Spleen (tissue), 11 donors: ENCODE data around the gene TSPAN3. TPM values are rescaled to one million over a fixed set of nuclear protein-coding genes. Genes with fewer than 3 reads are reported as not detected.

Experiments
- DNase-seq: peaks from one replicate; pipeline ENCODE4 v3.0.0-alpha.2; 2020
- H3K27ac ChIP-seq, 8 donors: fragments of 200-600 bp; sonication (generic) in 7 of 8; 1 replicate in 4 of 8; 2 replicates in 4 of 8; pipeline versions ENCODE4 v1.5.0 to v1.8.0; 2016 to 2021; ENCODE audit warnings: inconsistent platforms in 4 of 8, mild to moderate bottlenecking in 4 of 8, moderate library complexity in 1 of 8
- H3K27me3 ChIP-seq, 7 donors: fragments of 200-600 bp; sonication (generic) in 6 of 7; replicated peaks in 1 of 7; 1 replicate in 4 of 7; 2 replicates in 3 of 7; pipeline versions ENCODE4 v1.5.0 to v1.8.0; 2016 to 2021; ENCODE audit warnings: inconsistent platforms in 3 of 7, mild to moderate bottlenecking in 1 of 7
- H3K36me3 ChIP-seq, 6 donors: fragments of 200-600 bp; sonication (generic) in 5 of 6; 1 replicate in 4 of 6; 2 replicates in 2 of 6; pipeline versions ENCODE4 v1.5.0 to v1.8.0; 2016 to 2021; ENCODE audit warnings: inconsistent platforms in 2 of 6
- H3K4me1 ChIP-seq, 6 donors: fragments of 200-600 bp; sonication (generic) in 5 of 6; 1 replicate in 3 of 6; 2 replicates in 3 of 6; pipeline versions ENCODE4 v1.5.0 to v1.8.0; 2016 to 2021; ENCODE audit warnings: inconsistent platforms in 3 of 6
- H3K4me3 ChIP-seq, 8 donors: fragments of 200-600 bp; sonication (generic) in 7 of 8; 1 replicate in 4 of 8; 2 replicates in 4 of 8; pipeline versions ENCODE4 v1.5.0 to v1.8.0; 2016 to 2021; ENCODE audit warnings: inconsistent platforms in 4 of 8, mild to moderate bottlenecking in 4 of 8, moderate library complexity in 2 of 8
- H3K9me3 ChIP-seq, 8 donors: fragments of 200-600 bp; sonication (generic) in 7 of 8; 1 replicate in 4 of 8; 2 replicates in 4 of 8; pipeline versions ENCODE4 v1.5.0 to v1.8.0; 2016 to 2021; ENCODE audit warnings: inconsistent platforms in 4 of 8
- POLR2A ChIP-seq, 3 donors: fragments of 450-650 bp; IDR thresholded peaks; one replicate each; pipeline ENCODE4 v1.5.1; 2017; ENCODE audit warnings: antibody characterized with exemption in 3 of 3, mild to moderate bottlenecking in 1 of 3
- POLR2AphosphoS5 ChIP-seq, 3 donors: sonication (generic); formaldehyde crosslinking; IDR thresholded peaks; one replicate each; pipeline ENCODE4 v1.5.1; 2017; ENCODE audit warnings: antibody characterized with exemption in 3 of 3
- WGBS, 5 donors: extraction: QIAGEN DNeasy Blood & Tissue Kit in 3 of 5; methylation state at CpG; one replicate each; pipeline versions ENCODE4 v1.1.5 to v1.1.7; 2013 to 2018; 5-methylcytosine and 5-hydroxymethylcytosine counted together
- intact Hi-C: fragments of 100-400 bp; cut with DNase I; formaldehyde crosslinking; loops from one replicate; pipeline ENCODE4 v1.15.0; 2023; ENCODE audit warnings: low total_unique reads
- polyA plus RNA-seq, 3 donors: library from polyadenylated mRNA; stranded (reverse); fragments of 200-250 nt; gene quantifications; one replicate each; pipeline ENCODE4 v1.2.1, GENCODE V29; 2013
- total RNA-seq, 7 donors: library from RNA; depleted of rRNA in 3 of 7; stranded (reverse); fragments of >200 nt in 3 of 7; fragmentation: NEBNext Ultra II Directional in 4 of 7; extraction: Animal tissue kit (Norgen Biotek cat#: 25700) in 4 of 7; gene quantifications; one replicate each; pipeline versions ENCODE4 v1.1.0 to v1.2.1, GENCODE V29; 2016 to 2021
- TF ChIP-seq, protein P1 (sequence below), 11 experiments: fragments of 200-600 bp in 7 of 11; fragments of 450-650 bp in 4 of 11; sonication (generic) in 4 of 11; IDR thresholded peaks in 8 of 11; conservative IDR thresholded peaks in 3 of 11; 1 replicate in 7 of 11; 2 replicates in 4 of 11; pipeline versions ENCODE4 v1.4.0 to v1.8.0; 2016 to 2021; ENCODE audit warnings: antibody characterized with exemption in 11 of 11, inconsistent platforms in 4 of 11, mild to moderate bottlenecking in 1 of 11
- donor health status: healthy with polysubstance abuse.
- donor health status: DM: no; HTN: no; CAD: no; lungs with moderate emphysema.
- donor health status: DM: no; HTN: no; CAD: no.
- donor health status: Bipolar disorder and iron deficiency.
- donor health status: healthy.
- donor health status: DM: no; HTN: no; CAD: no.
- donor health status: DM: yes; HTN: yes; CAD: no.

TSPAN3 gene
- total and polyA plus RNA-seq, 10 donors: 98.5 to 276 (median 141) TPM

DNA sequence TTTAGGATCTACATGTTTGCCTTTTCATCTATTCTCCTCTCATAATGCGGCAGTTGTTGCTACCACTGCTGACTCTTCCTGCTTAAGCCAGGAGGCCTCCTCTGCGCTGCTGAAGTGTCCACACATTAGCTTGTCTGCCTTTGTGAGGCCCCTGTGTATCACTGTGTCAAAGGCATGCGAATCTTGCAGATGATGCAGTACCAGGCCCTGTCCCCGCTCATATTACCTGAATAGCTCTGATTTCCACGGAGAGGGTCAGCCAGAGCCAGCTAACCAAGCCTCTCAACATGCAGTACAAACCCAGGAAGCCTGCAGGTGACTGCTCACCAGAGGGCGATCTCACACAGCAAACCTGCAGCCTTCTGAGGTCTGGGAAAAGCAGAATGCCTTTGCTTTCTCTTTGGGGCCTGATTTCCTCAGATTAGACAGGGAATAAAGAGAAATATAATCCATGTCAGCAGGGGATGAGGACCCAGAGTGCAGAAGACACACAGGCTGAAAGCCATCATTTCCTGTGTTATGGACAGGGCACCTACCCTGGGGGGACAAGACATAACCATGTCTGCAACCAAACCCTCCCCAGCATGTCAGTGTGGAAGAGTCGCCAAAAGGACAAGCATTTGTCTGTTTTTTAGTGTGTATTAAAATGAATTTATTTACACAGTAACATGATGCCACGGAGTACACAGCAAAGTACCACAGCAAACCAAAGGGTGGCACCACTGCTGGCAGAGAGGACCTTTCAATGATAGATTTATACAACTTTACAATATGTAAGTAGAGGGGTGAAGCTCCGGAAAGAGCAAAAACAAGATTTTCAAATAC, 36.8 kb upstream of the TSPAN3 start:
- Histone ChIP-seq H3K4me1 (peaks cover 0 to 36% (median 11%) of the 10 kb centered on the region in 6 donors), H3K27ac (peak overlapping the region in 3 of 8 donors; percentile 37 to 56 (median 41)), H3K4me3 (no peak overlapping the region), H3K36me3 (peaks cover 0 to 26% (median 6%) of the 10 kb centered on the region in 6 donors), H3K27me3 (no peaks in the 10 kb centered on the region), H3K9me3 (no peaks in the 10 kb centered on the region)
- intact Hi-C loops: no loop called here
- 64 to 76% (median 73%) methylated on average over 9 of the region's 9 CpGs for WGBS, 5 donors
- no peak for TF ChIP-seq POLR2AphosphoS5 (IDR thresholded peaks at IDR 0.05)
- TF ChIP-seq, protein P1, sequence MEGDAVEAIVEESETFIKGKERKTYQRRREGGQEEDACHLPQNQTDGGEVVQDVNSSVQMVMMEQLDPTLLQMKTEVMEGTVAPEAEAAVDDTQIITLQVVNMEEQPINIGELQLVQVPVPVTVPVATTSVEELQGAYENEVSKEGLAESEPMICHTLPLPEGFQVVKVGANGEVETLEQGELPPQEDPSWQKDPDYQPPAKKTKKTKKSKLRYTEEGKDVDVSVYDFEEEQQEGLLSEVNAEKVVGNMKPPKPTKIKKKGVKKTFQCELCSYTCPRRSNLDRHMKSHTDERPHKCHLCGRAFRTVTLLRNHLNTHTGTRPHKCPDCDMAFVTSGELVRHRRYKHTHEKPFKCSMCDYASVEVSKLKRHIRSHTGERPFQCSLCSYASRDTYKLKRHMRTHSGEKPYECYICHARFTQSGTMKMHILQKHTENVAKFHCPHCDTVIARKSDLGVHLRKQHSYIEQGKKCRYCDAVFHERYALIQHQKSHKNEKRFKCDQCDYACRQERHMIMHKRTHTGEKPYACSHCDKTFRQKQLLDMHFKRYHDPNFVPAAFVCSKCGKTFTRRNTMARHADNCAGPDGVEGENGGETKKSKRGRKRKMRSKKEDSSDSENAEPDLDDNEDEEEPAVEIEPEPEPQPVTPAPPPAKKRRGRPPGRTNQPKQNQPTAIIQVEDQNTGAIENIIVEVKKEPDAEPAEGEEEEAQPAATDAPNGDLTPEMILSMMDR (IDR thresholded peaks at IDR 0.05 in 8 of 11, conservative IDR thresholded peaks at IDR 0.05 in 3 of 11): peak; percentile 5 to 62 (median 53)
- TF ChIP-seq POLR2A (IDR thresholded peaks at IDR 0.05): no peak
- DNase-seq: no peak

DNA sequence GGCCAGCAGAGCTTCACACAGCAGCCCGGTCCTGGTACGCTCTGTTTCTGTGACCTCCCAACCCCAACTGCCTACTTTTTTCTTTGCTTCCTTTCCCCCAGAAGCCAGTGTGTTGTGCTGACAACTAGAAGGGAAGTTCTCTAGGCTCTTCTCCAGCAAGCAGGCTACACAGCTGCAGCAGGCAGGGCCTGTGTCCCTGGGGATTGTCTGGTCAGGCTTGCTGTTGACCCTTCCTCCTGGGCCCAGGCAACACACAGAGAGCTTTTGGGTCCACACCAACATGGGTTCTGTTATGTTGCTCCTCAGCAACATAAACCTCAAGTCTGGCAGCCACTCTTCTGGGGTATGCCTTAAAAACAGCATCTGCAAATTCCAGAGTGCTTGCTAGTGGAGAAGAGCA, 36.2 kb upstream of the TSPAN3 start:
- DNase-seq: no peak
- H3K4me3 ChIP-seq: no peak overlapping the region
- H3K27ac ChIP-seq: peak overlapping the region in 5 of 8 donors; percentile 18 to 56 (median 37)
- no peaks in the 10 kb centered on the region for H3K9me3 ChIP-seq
- TF ChIP-seq POLR2AphosphoS5 (IDR thresholded peaks at IDR 0.05) (peak in 2 of 3 donors; percentile 35 to 39), POLR2A (IDR thresholded peaks at IDR 0.05) (no peak)
- no peaks in the 10 kb centered on the region for H3K27me3 ChIP-seq
- H3K36me3 ChIP-seq: peaks cover 0 to 19% (median 4%) of the 10 kb centered on the region in 6 donors
- intact Hi-C loops: no loop called here
- H3K4me1 ChIP-seq: peaks cover 0 to 36% (median 11%) of the 10 kb centered on the region in 6 donors
- 76 to 87% (median 80%) methylated on average over 2 of the region's 2 CpGs for WGBS, 5 donors

DNA sequence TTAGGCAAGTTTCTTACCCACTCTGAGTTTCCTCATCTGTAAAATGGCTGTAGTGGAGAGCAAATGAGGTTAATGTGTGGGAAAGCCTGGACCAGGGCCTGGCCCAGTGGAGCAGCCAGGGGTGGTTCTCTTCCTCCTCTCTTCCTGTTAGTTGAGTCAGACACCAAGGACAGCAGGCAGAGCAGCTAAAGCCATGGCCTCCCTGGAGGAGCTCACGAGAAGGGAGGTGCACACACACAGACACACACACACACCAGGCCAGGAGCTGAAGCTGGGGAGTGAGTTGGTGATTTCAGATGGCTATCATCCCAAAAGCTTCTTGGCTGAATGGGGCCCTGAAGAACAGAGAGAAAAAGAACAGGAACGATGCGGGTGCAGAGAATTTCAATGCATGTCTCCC, 33.2 kb upstream of the TSPAN3 start:
- intact Hi-C loops: no loop called here
- no peak for DNase-seq
- H3K27me3 ChIP-seq: no peaks in the 10 kb centered on the region

DNA sequence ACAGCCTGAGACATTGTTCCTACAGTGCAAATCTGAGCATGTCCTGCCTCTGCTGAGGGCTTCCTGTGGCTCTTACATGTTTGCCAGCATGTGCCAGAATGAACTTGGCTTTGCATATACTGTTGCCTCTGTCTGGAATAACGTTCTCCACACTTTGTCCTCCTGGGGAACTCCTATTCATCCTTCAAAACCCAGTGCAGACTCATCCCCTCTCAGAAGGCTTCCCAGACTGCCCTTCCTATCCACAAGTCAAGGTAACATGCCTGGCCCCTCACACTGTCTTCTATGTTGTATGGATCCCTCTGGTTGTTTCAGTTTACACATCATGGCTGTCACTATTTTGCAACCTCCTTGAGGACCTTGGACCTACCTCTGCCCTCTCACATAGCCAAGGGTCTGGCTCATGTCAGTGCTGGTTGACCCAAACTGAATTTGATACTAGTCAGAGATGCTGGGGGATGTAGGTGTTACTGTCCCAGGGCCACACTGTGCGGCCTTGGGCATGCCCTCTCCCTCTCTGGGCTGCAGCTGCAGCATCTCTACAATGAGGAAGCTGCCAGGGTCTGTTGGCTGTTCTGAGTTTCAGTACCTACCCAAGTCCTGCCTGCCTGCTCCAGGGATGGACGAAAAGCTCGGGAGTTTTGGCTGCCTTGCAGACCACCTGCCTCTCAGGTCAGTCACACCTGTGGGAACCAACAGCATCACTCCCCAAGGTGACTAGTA, 29.0 kb upstream of the TSPAN3 start:
- Histone ChIP-seq H3K9me3 (no peaks in the 10 kb centered on the region), H3K4me3 (no peak overlapping the region), H3K4me1 (peaks cover 0 to 18% (median 4%) of the 10 kb centered on the region in 6 donors), H3K36me3 (no peaks in the 10 kb centered on the region), H3K27ac (no peak overlapping the region), H3K27me3 (no peaks in the 10 kb centered on the region)
- intact Hi-C loops: no loop called here
- WGBS, 5 donors: 42 to 84% (median 81%) methylated on average over 3 to 4 of the region's 4 CpGs
- no peak for DNase-seq
- no peak for TF ChIP-seq POLR2AphosphoS5 (IDR thresholded peaks at IDR 0.05)
- TF ChIP-seq POLR2A (IDR thresholded peaks at IDR 0.05): no peak
- TF ChIP-seq, protein P1 (IDR thresholded peaks at IDR 0.05 in 8 of 11, conservative IDR thresholded peaks at IDR 0.05 in 3 of 11): no peak

More for the DNA sequence above, 33.2 kb upstream of the TSPAN3 start:
- peak overlapping the region in 4 of 8 donors; percentile 18 to 66 (median 40) for H3K27ac ChIP-seq
- peaks cover 0 to 41% (median 11%) of the 10 kb centered on the region in 6 donors for H3K4me1 ChIP-seq
- TF ChIP-seq, protein P1 (IDR thresholded peaks at IDR 0.05 in 8 of 11, conservative IDR thresholded peaks at IDR 0.05 in 3 of 11): no peak
- TF ChIP-seq POLR2A (IDR thresholded peaks at IDR 0.05): no peak
- TF ChIP-seq POLR2AphosphoS5 (IDR thresholded peaks at IDR 0.05): peak in 2 of 3 donors; percentile 53 to 54
- no peaks in the 10 kb centered on the region for H3K9me3 ChIP-seq
- 86 to 91% (median 89%) methylated on average over 3 of the region's 3 CpGs for WGBS, 5 donors
- no peaks in the 10 kb centered on the region for H3K36me3 ChIP-seq
- no peak overlapping the region for H3K4me3 ChIP-seq
